Thyroid gland (tissue), 4 donors: Measurements from ENCODE around the gene UBE2Z.

ENCODE experiments used
- CTCF ChIP-seq, 6 experiments: fragments of 200-600 bp in 3 of 6; fragments of 450-650 bp in 3 of 6; sonication (generic) in 3 of 6; IDR thresholded peaks; one replicate each; pipeline ENCODE4 v1.5.1; 2016 to 2019; ENCODE audit warnings: antibody characterized with exemption in 6 of 6, mild to moderate bottlenecking in 2 of 6, inconsistent platforms in 1 of 6, moderate library complexity in 1 of 6
- POLR2A ChIP-seq, 2 donors: fragments of 450-650 bp; IDR thresholded peaks; one replicate each; pipeline ENCODE4 v1.6.1; 2017; ENCODE audit warnings: antibody characterized with exemption in 2 of 2, mild to moderate bottlenecking in 2 of 2, moderate library complexity in 1 of 2

DNA sequence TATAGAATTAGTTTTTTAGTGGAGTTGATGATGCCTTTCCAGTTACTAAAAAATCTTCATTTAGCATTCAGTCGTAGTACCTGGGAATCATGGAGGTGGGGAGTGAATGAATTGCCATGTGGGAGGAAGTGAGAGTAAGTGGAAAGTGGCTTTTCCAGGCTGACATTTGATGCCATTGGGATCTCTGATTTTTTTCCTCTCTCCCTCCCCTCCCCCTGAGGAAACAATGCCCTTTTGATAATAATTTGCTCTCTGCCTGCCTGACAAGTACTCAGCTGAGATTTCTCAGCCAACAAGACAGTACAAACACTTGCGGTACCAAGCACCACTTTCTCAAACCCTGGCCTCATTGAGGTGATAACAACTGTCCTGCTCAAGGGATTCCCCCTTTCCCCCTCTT is 2.2 kb downstream of the UBE2Z start:
- TF ChIP-seq CTCF (IDR thresholded peaks at IDR 0.05) = no peak
- no peak for TF ChIP-seq POLR2A (IDR thresholded peaks at IDR 0.05)
